ENCODE measurements around the gene TSPAN32. TPM values are rescaled to one million over a fixed set of nuclear protein-coding genes. Genes with fewer than 3 reads are reported as not detected.

Gene TSPAN32
- total and polyA plus RNA-seq, 4 experiments from 2014 or later = 14.6 to 52.7 (median 45.9) TPM

- CTCF ChIA-PET (ENCODE audit: partially characterized antibody) = interaction anchor here (3.8 kb wide), 1 partner anchor 9 kb away, joined by 19 read pairs; no protein-coding TSS in a partner anchor
- peaks cover 0 to 2% (median 0%) of the 10 kb centered on the region in 8 donors for H3K9me3 Mint-ChIP-seq
- intact Hi-C loops (cut with micrococcal nuclease) = no loop called here
These were observed 12.9 kb downstream of the TSPAN32 start for GRCh38 chr11:2314525-2315394.

GRCh38 chr11:2315395-2316168 is 13.8 kb downstream of the TSPAN32 start:
- Mint-ChIP-seq H3K9me3 (peaks cover 0 to 2% (median 0%) of the 10 kb centered on the region in 8 donors), H3K27ac (peak overlapping the region in 1 of 7 donors; percentile 42), H3K36me3 (no peaks in the 10 kb centered on the region), H3K27me3 (peaks cover 0 to 3% of the 10 kb centered on the region in 2 donors), H3K4me3 (no peak overlapping the region), H3K4me1 (no peaks in the 10 kb centered on the region)
- H3K27me3 ChIP-seq (ENCODE audit: insufficient read depth, low read length) = no peaks in the 10 kb centered on the region
- DNase-seq = peak in 1 of 5 donors; percentile 21
- POLR2A ChIA-PET (ENCODE audit: partially characterized antibody) = interaction anchor here (1.1 to 1.7 kb wide), 3 partner anchors 10 to 71 kb away, joined by 3 to 7 read pairs (median 4); no protein-coding TSS in a partner anchor
- no peaks in the 10 kb centered on the region for H3K36me3 ChIP-seq (ENCODE audit: insufficient read depth, low read length)
- CTCF ChIA-PET (ENCODE audit: partially characterized antibody) = interaction anchor here (1.2 to 3.8 kb wide), 2 partner anchors 10 to 105 kb away, joined by 4 to 19 read pairs; no protein-coding TSS in a partner anchor
- intact Hi-C loops (cut with micrococcal nuclease) = no loop called here
- H3K27ac ChIP-seq (ENCODE audit: low read depth, low read length) = no peak overlapping the region
- H3K9me3 ChIP-seq (ENCODE audit: control insufficient read depth in 1 of 2, low read length in 2 of 2) = no peaks in the 10 kb centered on the region
- H3K4me3 ChIP-seq (ENCODE audit: low read length in 2 of 2) = no peak overlapping the region
- H3K4me1 ChIP-seq (ENCODE audit: insufficient read depth, low read length) = no peaks in the 10 kb centered on the region

More at GRCh38 chr11:2314525-2315394, 12.9 kb downstream of the TSPAN32 start:
- POLR2A ChIA-PET (ENCODE audit: partially characterized antibody) = interaction anchor here (2.4 kb wide), 1 partner anchor 13 kb away, joined by 15 read pairs; the partner anchor contains the start of genes C11orf21 and TSPAN32
- Histone ChIP-seq H3K27ac (ENCODE audit: low read depth, low read length) (no peak overlapping the region), H3K4me3 (ENCODE audit: low read length in 2 of 2) (no peak overlapping the region), H3K4me1 (ENCODE audit: insufficient read depth, low read length) (no peaks in the 10 kb centered on the region), H3K36me3 (ENCODE audit: insufficient read depth, low read length) (no peaks in the 10 kb centered on the region), H3K27me3 (ENCODE audit: insufficient read depth, low read length) (no peaks in the 10 kb centered on the region), H3K9me3 (ENCODE audit: control insufficient read depth in 1 of 2, low read length in 2 of 2) (no peaks in the 10 kb centered on the region)
- H3K4me3 Mint-ChIP-seq = no peak overlapping the region
- H3K27me3 Mint-ChIP-seq = peaks cover 0 to 3% of the 10 kb centered on the region in 2 donors
- H3K27ac Mint-ChIP-seq = no peak overlapping the region
- no peak for DNase-seq
- H3K36me3 Mint-ChIP-seq = no peaks in the 10 kb centered on the region
- no peaks in the 10 kb centered on the region for H3K4me1 Mint-ChIP-seq

- Histone ChIP-seq H3K9me3 (ENCODE audit: control insufficient read depth in 1 of 2, low read length in 2 of 2) (no peaks in the 10 kb centered on the region), H3K4me3 (ENCODE audit: low read length in 2 of 2) (no peak overlapping the region), H3K36me3 (ENCODE audit: insufficient read depth, low read length) (no peaks in the 10 kb centered on the region), H3K27me3 (ENCODE audit: insufficient read depth, low read length) (no peaks in the 10 kb centered on the region), H3K4me1 (ENCODE audit: insufficient read depth, low read length) (no peaks in the 10 kb centered on the region), H3K27ac (ENCODE audit: low read depth, low read length) (no peak overlapping the region)
- Mint-ChIP-seq H3K9me3 (peaks cover 0 to 2% (median 0%) of the 10 kb centered on the region in 8 donors), H3K27ac (no peak overlapping the region), H3K4me1 (no peaks in the 10 kb centered on the region), H3K36me3 (no peaks in the 10 kb centered on the region), H3K27me3 (peaks cover 0 to 3% of the 10 kb centered on the region in 2 donors), H3K4me3 (no peak overlapping the region)
- ChIA-PET POLR2A (ENCODE audit: partially characterized antibody) (interaction anchor here (1.1 to 1.7 kb wide), 4 partner anchors 11 to 71 kb away, joined by 3 to 7 read pairs (median 4); partner anchors contain the start of genes C11orf21 and TSPAN32), CTCF (ENCODE audit: partially characterized antibody) (interaction anchor here (1.2 to 3.8 kb wide), 2 partner anchors 11 to 104 kb away, joined by 4 to 19 read pairs; no protein-coding TSS in a partner anchor)
- intact Hi-C loops (cut with micrococcal nuclease) = no loop called here
- peak in 1 of 5 donors; percentile 23 for DNase-seq
These were observed 14.6 kb downstream of the TSPAN32 start for GRCh38 chr11:2316169-2316962.

GRCh38 chr11:2316963-2317244 is 15.1 kb downstream of the TSPAN32 start:
- Histone ChIP-seq H3K4me3 (ENCODE audit: low read length in 2 of 2) (no peak overlapping the region), H3K9me3 (ENCODE audit: control insufficient read depth in 1 of 2, low read length in 2 of 2) (no peaks in the 10 kb centered on the region), H3K27me3 (ENCODE audit: insufficient read depth, low read length) (no peaks in the 10 kb centered on the region), H3K36me3 (ENCODE audit: insufficient read depth, low read length) (no peaks in the 10 kb centered on the region), H3K4me1 (ENCODE audit: insufficient read depth, low read length) (no peaks in the 10 kb centered on the region), H3K27ac (ENCODE audit: low read depth, low read length) (no peak overlapping the region)
- Mint-ChIP-seq H3K4me1 (no peaks in the 10 kb centered on the region), H3K36me3 (peaks cover 0 to 2% of the 10 kb centered on the region in 2 donors), H3K27me3 (peaks cover 0 to 3% of the 10 kb centered on the region in 2 donors), H3K27ac (peak overlapping the region in 3 of 7 donors; percentile 50 to 83 (median 71)), H3K9me3 (peaks cover 0 to 6% (median 2%) of the 10 kb centered on the region in 8 donors), H3K4me3 (no peak overlapping the region)
- CTCF ChIA-PET (ENCODE audit: partially characterized antibody) = interaction anchor here (1.2 to 3.8 kb wide), 2 partner anchors 11 to 103 kb away, joined by 4 to 19 read pairs; no protein-coding TSS in a partner anchor
- POLR2A ChIA-PET (ENCODE audit: partially characterized antibody) = interaction anchor here (1.1 to 1.7 kb wide), 4 partner anchors 12 to 70 kb away, joined by 3 to 7 read pairs (median 4); partner anchors contain the start of genes C11orf21 and TSPAN32
- no peak for DNase-seq
- intact Hi-C loops (cut with micrococcal nuclease) = no loop called here

GRCh38 chr11:2317354-2318050 is 15.7 kb downstream of the TSPAN32 start:
- Histone ChIP-seq H3K36me3 (ENCODE audit: insufficient read depth, low read length) (no peaks in the 10 kb centered on the region), H3K9me3 (ENCODE audit: control insufficient read depth in 1 of 2, low read length in 2 of 2) (no peaks in the 10 kb centered on the region), H3K4me3 (ENCODE audit: low read length in 2 of 2) (no peak overlapping the region), H3K27me3 (ENCODE audit: insufficient read depth, low read length) (no peaks in the 10 kb centered on the region), H3K27ac (ENCODE audit: low read depth, low read length) (no peak overlapping the region), H3K4me1 (ENCODE audit: insufficient read depth, low read length) (no peaks in the 10 kb centered on the region)
- no peak overlapping the region for H3K27ac Mint-ChIP-seq
- no peaks in the 10 kb centered on the region for H3K4me1 Mint-ChIP-seq
- ChIA-PET CTCF (ENCODE audit: partially characterized antibody) (interaction anchor here (0.8 to 3.8 kb wide), 3 partner anchors 8 to 103 kb away, joined by 3 to 19 read pairs (median 5); no protein-coding TSS in a partner anchor), POLR2A (ENCODE audit: partially characterized antibody) (interaction anchor here (1.3 to 4.4 kb wide), 3 partner anchors 11 to 15 kb away, joined by 4 to 20 read pairs (median 7); partner anchors contain the start of genes C11orf21 and TSPAN32)
- DNase-seq = peak in 1 of 5 donors; percentile 19
- peaks cover 0 to 2% of the 10 kb centered on the region in 2 donors for H3K36me3 Mint-ChIP-seq
- H3K9me3 Mint-ChIP-seq = peaks cover 0 to 11% (median 4%) of the 10 kb centered on the region in 8 donors
- H3K4me3 Mint-ChIP-seq = no peak overlapping the region
- intact Hi-C loops (cut with micrococcal nuclease) = no loop called here
- peaks cover 0 to 3% of the 10 kb centered on the region in 2 donors for H3K27me3 Mint-ChIP-seq

GRCh38 chr11:2318123-2318522 is 16.3 kb downstream of the TSPAN32 start:
- Mint-ChIP-seq H3K4me3 (no peak overlapping the region), H3K9me3 (peaks cover 0 to 16% (median 10%) of the 10 kb centered on the region in 8 donors), H3K36me3 (peaks cover 4 to 5% of the 10 kb centered on the region in 2 donors), H3K27ac (no peak overlapping the region), H3K4me1 (no peaks in the 10 kb centered on the region), H3K27me3 (peaks cover 3 to 4% of the 10 kb centered on the region in 2 donors)
- POLR2A ChIA-PET (ENCODE audit: partially characterized antibody) = interaction anchor here (4.4 kb wide), 1 partner anchor 12 kb away, joined by 20 read pairs; no protein-coding TSS in a partner anchor
- Histone ChIP-seq H3K36me3 (ENCODE audit: insufficient read depth, low read length) (no peaks in the 10 kb centered on the region), H3K27ac (ENCODE audit: low read depth, low read length) (no peak overlapping the region), H3K4me1 (ENCODE audit: insufficient read depth, low read length) (no peaks in the 10 kb centered on the region), H3K9me3 (ENCODE audit: control insufficient read depth in 1 of 2, low read length in 2 of 2) (no peaks in the 10 kb centered on the region), H3K27me3 (ENCODE audit: insufficient read depth, low read length) (no peaks in the 10 kb centered on the region), H3K4me3 (ENCODE audit: low read length in 2 of 2) (no peak overlapping the region)
- CTCF ChIA-PET (ENCODE audit: partially characterized antibody) = interaction anchor here (0.8 to 3.8 kb wide), 3 partner anchors 9 to 103 kb away, joined by 3 to 19 read pairs (median 5); no protein-coding TSS in a partner anchor
- intact Hi-C loops (cut with micrococcal nuclease) = no loop called here
- peak in 1 of 5 donors; percentile 9 for DNase-seq
